ENCODE measurements around the gene MRPS21.
"Not testable (repeated sequence)": the region's sequence is repeated elsewhere in the genome, so short reads cannot be mapped to it uniquely, and the experiment has no call there.

- TF ChIP-seq EZH2 (IDR thresholded peaks at IDR 0.05; ENCODE audit: borderline replicate concordance, low read length); CTCF (conservative IDR thresholded peaks at IDR 0.05 in 1 of 2, IDR thresholded peaks at IDR 0.05 in 1 of 2; ENCODE audit: extremely low read depth in 1 of 2, insufficient read depth in 1 of 2, low read depth in 1 of 2, low read length in 2 of 2): not testable (repeated sequence)
These were observed 14.9 kb downstream of the MRPS21 start for GRCh38 chr1:150308585-150308984.

Data from mammary epithelial cell (primary cell).